ENCODE measurements around the gene SERINC2.

- TF ChIP-seq, protein P1, sequence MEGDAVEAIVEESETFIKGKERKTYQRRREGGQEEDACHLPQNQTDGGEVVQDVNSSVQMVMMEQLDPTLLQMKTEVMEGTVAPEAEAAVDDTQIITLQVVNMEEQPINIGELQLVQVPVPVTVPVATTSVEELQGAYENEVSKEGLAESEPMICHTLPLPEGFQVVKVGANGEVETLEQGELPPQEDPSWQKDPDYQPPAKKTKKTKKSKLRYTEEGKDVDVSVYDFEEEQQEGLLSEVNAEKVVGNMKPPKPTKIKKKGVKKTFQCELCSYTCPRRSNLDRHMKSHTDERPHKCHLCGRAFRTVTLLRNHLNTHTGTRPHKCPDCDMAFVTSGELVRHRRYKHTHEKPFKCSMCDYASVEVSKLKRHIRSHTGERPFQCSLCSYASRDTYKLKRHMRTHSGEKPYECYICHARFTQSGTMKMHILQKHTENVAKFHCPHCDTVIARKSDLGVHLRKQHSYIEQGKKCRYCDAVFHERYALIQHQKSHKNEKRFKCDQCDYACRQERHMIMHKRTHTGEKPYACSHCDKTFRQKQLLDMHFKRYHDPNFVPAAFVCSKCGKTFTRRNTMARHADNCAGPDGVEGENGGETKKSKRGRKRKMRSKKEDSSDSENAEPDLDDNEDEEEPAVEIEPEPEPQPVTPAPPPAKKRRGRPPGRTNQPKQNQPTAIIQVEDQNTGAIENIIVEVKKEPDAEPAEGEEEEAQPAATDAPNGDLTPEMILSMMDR (IDR thresholded peaks at IDR 0.05; ENCODE audit: insufficient read depth, low read depth, low read length): peak; percentile 5
- TF ChIP-seq EZH2 (IDR thresholded peaks at IDR 0.05; ENCODE audit: insufficient read depth, low read length): no peak
These were observed 11.8 kb upstream of the SERINC2 start for GRCh38 chr1:31401241-31401640.

Data from astrocyte (in vitro differentiated cells and primary cell).